DMS 273 (cell line): ENCODE measurements around the gene PLXNA4.
"Not testable (repeated sequence)": the region's sequence is repeated elsewhere in the genome, so short reads cannot be mapped to it uniquely, and the experiment has no call there.

Experiments
- DNase-seq: peaks from one replicate; lab custom pipeline; 2025; ENCODE audit not compliant: unreplicated experiment; lab: John Stamatoyannopoulos, UW

Gene PLXNA4

DNA sequence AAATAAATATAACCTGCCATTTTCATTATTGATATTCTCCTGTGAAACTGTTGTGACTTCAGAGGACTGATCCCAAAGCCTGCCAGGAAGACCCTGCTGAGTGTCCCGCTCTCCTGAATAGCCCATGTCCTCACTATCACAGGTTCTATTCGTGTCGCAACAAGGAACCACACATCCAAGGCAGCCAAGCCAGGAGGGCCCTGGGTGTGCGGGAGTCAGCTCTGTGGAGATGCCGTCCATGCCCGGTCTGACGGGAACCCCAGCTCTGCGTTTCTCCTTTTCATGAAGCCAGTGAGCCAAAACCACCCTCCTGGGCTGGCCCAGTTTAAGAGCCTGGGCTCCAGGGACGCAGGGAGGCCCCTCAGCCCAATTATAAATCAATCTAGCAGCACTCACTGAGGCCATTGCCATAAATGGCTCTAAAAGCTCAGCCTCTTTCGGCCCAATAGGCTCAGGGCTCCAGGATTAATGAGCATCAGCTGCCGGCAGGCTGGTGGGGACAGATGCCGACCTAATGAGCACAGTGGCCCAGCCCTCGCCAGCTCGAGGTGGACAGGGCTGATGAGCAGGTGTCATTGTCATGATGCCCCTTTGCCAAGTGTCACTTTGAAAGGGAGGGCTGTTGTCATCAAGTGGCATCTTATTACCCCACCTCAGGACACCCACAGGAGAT is 177.9 kb downstream of the PLXNA4 start:
- peak; percentile 32 for DNase-seq

DNA sequence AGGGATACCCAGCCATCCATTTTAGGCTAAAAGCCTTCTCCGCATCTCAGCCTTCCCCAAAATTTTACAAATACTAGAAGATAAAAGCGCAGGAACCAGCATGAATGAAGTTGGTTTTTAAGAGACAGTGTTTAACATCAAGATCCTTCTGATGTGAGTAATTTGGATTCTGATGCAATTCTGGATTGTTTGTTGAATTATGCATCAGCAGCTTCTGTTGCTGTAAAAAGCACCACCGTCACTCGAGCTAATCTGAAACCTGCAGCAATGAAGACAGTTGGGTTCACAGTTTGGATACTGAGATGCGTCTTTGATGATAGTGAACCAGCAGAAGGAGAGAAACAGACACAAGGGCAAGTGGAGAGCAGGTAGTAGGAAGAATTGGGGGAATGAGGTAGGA is 179.2 kb downstream of the PLXNA4 start:
- DNase-seq, result no peak

DNA sequence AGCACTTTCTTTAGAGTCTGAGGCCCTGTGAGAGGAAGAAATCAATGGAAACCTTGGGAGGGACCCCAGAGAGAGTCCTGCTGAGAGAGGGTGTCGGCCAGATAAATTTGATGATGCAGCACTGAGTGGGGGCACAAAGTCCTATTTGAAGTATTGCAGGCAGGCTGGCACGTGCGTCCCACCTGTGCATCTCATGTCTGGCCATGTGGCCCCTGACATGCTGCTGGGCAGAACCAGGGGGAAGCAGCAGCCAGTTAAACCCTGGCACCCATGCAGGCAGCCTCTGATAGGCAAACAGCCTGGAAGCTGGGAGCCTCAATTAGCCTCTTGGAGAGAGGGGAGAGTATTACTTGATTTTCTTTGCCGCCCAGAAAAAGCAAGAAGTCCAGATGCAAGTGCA is 180.9 kb downstream of the PLXNA4 start:
- DNase-seq, result no peak

DNA sequence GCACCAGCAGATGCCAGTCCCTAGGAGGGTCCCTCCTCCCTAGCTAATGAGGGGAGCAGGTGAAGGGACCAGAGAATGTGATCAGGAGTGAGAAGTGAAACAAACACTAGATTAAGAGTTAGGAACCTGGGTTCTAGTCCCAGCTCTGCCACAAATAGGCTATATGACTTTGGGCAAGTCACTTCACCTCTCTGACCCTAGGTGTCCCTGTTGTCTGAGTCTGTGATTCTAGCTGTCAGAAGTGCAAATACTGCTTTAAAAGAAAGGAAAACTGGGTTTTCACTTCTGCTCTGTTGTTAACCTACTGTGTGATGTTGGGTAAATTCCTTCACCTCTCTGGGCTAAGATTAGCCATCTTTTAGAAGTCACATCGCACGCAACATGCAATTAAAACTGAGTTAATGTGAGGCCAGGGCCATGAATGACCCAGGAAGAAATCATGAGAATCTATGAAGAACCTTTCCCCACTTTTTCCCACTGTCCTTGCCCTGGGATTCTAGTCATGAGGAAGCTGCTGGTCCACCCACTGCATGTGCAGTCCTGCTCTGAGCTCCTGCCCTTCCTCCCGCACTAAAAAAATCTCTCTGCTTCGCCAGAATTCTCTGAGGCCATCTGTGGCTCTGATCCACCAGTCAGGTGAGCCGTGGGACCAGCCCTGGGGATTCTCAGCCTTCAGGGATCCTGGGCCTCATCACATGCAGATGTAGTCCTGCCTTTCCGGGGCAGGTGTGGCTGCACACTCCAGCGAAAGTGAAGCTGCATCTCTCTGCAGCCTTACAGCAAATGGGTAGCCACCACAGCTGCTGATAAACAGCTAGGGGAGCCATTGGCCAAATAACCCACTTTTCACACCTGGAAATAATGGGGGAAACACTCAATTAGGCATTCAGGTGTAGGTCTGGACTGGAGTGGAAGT is 181.7 kb downstream of the PLXNA4 start:
- peak; percentile 79 for DNase-seq

DNA sequence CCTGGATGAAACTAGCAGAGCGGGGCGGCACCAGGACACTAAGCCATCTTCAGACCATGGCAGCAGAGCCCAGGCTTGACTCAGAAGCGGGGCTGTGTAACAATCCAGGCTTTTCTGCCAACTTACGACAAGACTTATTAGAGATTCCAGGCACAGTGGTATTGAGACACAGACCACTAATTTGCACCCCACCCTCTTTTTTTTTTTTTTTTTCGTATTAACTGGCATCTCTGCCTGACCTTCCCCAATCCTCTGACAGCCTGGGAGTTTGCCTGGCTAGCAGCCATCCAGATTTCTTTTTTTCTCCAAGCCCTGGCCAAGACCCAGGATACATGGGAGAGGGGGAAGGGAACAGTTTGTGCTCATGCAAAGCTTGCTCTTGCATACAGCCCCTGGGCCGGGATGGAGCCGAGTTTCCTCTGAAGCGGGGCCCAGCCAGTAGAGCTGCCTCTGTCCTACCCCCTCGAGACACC is 182.4 kb downstream of the PLXNA4 start:
- peak; percentile 81 for DNase-seq

DNA sequence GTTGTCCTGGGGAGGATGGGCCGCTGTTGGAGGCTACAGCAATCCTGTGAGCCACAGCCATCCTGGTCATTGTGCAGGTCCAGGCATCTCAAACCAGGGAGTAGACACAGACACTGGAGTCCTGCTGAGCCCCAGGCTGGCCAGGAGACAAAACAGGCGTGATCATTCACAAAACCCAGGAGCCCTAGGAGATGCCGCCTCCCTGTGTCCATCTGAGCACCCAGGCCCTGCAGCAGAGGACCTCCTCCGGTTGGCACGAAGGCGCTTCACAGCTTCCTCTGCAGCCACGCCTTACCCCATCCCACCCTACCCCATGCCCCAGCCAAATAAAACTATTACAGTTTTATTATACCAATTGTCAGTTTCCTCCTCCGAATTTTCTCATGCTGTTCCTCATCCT is 183.6 kb downstream of the PLXNA4 start:
- no peak for DNase-seq

DNA sequence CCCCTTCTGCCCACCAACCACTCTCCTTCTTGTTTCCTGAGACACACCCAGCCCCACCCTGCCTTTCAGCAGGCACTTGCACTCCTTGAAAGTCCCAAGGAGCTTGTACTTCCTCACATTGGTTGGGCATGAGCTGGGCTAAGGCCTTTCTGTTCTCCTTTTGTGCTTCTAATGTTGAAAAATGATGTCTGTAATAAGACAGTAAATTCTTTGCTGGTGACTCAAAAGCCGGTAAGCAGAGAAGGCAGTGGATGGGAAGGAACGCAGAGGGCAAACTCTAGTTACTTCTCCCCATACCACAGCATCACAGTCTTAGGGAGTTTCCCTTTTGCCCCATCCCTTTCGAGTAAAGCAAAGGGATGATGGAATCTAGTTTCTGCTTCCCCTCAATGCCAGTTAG is 185.6 kb downstream of the PLXNA4 start:
- DNase-seq, result no peak

DNA sequence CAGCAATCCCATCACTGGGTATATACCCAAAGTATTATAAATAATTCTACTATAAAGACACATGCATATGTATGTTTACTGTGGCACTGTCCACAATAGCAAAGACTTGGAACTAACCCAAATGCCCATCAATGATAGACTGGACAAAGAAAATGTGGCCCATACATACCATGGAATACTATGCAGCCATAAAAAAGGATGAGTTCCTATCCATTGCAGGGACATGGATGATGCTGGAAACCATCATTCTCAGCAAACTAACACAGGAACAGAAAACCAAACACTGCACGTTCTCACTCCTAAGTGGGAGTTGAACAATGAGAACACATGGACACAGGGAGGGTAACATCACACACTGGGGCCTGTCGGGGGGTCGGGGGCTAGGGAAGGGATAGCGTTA is 186.2 kb downstream of the PLXNA4 start:
- not testable (repeated sequence) for DNase-seq

DNA sequence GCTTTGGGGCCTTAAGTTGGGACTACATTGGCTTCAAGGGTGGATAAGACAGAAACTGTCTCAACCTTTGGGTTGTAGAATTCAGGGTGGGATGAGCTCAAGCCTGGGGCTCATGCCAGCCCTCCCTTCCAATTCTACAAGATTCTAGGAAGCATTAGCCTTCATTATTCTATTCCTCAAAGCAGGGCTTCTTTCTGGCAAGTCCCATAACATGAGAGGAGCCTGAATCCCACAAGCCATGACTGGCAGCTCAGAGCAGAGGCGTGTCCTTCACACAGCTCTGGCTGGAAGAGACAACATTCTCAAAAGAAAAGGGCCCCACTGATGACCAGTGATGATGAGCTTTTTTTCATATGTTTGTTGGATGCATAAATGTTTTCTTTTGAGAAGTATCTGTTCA is 187.6 kb downstream of the PLXNA4 start:
- DNase-seq, result no peak

DNA sequence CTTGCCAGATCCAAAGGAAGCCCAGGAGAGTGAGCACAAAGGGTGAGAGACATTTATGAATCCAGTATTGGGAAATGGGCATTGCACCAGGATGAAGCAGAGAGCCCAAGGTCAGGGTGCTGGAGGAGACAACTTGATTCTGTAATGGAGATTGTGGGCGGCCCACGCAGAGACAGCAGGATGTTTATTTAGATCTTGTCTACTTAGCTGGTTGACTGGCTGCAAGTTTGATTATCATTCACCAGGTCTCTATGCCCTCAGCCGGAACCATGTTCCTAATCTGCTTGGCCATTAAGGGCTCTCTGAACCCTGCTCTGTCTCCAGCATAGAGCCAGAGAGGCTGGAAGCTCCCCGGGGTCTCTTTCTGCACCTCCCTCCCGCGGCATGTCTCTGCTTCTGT is 188.7 kb downstream of the PLXNA4 start:
- no peak for DNase-seq

DNA sequence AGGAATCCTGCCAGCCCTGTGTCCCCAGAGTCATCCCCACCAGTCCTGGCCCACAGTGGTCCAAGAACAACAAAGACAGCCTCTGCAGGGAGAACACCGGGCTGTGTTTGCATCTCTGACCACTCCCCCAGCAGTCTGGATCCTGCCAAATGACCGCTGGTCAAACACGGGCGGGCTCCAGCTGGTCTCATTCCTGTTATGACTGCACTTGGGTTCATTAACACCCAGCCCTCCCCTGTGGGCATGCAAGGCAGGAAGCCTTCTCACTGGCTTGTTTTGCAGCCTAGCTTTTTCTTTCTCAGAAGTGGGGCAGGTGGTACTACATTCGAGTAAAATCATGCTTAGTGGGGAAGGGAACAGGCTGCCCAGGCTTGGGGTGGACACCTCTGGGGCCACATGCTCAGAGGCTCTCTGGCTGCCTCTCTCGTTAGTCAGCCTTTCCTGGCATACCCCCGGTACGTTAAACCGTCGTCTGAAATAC is 190.0 kb downstream of the PLXNA4 start:
- no peak for DNase-seq

DNA sequence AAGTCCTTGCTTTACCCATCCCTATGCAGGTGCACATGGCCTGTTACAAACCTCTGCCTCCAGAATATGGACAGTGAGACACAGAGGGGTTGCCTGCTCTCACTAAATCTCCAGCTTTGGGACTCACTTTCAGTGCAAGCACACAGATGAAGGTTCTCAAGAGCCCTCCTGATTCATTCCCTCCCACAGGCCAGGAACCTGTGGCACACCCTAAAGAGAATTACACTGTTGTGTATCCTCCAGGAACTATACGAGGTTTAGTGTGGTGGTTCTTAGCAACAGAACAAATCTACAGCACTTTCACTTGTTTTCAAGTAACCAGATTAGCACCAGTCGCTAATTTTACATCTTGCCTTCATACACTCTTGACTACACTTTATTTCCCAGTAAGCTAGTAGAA is 192.3 kb downstream of the PLXNA4 start:
- DNase-seq, result no peak

DNA sequence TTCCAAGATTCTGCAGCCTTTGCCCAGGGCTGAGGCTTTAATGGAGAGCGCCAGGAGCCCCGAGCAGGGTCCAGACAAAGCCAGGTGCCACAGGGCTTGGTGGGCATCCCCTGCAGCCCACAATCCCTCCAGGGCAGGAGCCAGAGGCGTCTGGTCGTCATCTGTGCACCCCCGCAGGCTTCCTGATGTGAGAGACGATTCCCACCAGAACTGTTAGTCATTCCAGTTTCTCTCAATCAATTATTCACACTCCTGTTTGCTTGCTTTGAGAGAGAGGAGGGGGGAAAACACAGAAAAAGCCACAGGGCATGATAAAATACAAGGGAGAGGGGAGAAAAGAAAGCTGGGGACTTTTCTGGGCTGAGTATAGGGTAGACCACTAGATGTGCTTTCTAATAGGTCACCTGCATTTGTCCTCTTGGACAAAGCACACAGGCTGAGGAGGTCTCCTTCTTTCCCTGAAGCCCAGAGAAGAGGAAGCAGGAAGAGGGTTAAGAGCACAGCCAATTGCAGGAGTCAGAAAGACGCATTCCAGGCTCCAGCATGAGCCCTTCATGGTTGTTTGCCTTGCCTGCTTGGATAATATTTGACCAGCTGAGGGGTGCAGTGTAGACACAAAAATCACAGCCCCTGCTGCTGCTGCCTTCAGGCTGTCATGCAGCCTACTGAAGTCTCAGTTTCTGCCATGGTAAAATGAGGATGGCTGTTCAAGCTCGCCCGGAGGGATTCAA is 194.4 kb downstream of the PLXNA4 start:
- no peak for DNase-seq

DNA sequence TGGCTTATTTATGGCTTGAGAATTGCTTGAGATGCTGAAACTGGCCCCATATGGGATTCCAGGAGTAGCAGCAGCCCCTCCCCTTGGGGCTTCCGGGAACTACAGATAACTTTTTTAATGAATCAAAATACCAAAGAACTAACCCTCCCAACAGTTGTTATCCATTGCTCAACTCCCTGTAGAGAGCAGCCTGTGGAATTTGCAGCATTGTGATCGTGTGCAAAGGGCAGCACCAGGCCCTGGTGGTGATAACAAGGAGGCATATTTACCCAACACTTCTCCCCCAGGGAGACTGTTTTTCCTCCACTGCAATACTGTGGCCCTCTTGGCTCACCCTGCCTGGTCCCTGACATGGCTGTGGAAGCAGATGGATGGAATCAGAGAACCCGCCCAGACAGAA is 196.2 kb downstream of the PLXNA4 start:
- DNase-seq, result peak; percentile 24

DNA sequence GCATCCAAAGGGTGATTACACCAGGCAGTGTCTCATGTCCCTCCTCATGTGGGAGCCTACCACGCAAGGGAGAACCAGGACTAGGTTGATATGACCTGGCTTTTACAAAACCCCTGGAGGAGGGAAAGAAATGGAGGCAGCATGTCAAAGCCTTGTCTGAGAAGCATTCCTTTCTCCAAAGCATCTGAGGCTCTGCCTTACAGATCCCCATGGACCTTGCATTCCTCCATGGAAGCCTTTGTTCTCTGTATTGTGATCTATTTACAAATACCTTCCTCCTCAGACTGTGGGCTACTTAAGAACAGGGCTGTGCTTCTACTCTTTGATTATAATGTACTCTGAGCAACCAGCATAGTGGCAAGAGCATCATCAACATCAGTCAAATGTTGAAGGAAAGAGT is 197.0 kb downstream of the PLXNA4 start:
- no peak for DNase-seq

DNA sequence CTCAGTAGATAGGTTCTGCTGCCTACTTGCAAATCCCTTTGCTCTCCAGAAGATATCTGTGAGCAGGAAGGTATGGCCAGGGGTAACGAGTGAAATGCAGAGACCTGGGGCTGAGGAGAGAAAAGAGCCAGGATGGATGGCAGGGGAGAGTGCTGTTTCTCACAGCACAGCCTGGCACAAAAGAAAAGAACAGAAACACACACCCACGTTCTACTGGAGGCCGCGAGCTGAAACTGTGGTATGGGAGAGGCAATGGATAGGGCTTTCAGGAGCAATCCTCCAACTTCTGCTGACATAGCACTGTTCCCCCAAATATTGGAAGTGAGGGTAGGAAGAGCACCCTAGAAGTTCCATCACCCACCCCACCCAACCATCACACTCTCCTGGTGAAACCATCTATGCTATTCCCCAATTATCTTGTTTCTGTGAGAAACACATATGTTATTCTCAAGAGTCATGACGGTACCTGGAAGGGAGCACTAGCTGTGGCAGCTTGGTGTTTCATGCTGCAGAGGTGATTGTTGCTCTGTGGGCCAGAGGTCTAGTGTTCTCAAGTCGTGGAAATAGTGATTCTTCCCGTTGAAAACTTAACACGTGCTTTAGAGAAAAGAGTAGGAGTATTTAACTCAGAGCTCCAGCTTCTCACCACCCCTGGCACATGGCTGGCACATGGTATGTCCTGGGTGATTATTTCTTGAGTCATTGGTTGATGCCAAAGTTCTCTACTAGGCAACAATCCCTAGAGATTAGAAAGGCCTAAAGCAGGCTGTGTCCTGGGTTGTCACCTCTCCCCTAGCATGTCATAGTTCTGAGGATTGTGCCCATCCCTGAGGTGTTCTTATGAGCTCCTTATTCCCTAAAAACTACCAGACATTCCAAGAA is 198.3 kb downstream of the PLXNA4 start:
- no peak for DNase-seq

DNA sequence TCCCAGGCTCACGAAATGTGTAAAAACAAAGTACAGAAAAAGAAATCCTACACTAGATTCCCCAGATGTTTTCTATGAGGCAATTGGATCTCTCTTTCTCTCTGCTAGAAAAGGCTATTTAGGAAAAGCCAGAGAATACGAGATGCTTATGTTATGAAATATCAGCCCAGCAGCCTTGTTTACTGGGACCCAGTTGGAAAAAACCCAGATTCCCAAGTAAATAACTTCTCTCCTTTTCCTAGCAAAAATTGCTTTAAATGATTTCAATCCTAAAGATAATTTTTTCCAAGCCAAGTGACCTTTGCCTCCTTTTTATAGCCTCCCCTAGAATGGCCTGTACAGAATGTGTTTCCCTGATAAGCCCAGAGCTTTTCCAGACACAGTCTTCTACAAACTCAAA is 199.3 kb downstream of the PLXNA4 start:
- no peak for DNase-seq

DNA sequence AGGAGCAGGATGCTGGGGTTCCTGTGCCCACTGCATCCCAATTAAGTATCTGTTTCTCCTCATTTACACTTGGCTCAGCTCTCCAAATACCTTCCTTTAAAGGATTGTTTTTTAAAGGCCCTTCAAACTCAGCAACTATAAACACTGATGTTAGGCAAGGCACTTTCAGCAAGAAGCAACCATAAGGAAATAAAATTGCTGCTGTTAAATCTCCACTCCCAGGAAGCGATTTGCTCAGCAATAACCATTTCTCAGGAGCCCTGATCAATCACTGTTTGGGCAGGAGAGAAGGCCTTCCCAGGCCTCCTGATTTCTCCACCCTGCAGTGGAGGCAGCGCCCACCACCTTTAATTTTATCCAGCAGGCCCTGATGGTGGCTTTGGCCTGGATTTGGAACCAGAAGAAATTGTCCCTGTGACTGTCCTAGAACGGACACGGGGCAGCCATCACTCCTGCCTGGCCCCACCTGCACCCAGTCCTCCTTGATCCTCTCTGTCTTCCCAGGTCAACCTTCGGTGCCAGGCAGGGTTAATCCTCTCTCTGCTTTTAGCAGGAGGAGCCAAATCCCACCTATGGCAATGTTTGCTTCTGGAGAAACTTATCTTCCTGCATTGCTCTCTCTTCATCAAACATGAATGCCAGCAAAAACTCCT is 199.8 kb downstream of the PLXNA4 start:
- DNase-seq, result no peak

DNA sequence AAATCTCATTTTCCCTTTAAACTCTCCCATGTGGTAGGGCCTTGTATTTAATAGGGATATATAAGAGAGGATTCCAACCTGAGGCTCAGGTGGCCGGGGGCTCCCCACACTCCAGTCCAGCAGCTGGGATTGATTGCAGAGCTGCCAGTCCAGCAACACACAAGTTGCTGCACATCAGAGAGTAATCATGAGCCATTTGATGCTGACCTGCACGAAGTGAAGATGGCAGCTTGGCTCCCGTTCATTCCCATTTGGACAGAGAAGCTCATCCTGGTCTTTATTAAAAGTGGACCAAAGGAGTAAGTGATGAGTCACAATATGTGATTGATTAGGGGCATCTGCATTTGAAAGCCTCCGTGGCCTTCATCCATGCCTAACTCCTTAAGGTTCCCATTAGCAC is 202.4 kb downstream of the PLXNA4 start:
- DNase-seq, result no peak

DNA sequence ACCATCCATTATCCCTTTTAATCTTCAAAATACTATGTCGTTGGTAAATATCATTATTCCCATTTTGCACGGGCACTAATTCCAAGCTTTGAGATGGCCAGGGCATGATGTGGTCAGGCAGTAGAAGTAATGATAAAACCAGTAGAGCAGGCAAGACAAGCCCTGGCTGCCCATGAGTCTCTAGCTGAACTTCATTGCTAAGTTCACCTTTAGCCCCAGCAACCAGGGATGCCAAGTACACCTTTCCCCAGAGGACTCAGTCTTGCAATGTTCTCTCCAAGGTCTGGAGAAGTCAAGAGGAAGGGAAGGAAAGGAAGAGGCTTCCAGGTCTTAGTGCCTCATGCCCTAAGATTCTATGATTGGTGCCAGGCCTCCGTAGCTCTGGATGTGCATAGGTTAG is 203.2 kb downstream of the PLXNA4 start:
- no peak for DNase-seq
